ENCODE results near the gene LDAF1.

GRCh38 chr16:21227866-21228265, 69.4 kb downstream of the LDAF1 start:
- TF ChIP-seq POLR2AphosphoS5 (IDR thresholded peaks at IDR 0.05; ENCODE audit: low read depth, low read length) = no peak
- no peak for TF ChIP-seq POLR2A (IDR thresholded peaks at IDR 0.05; ENCODE audit: low read depth, low read length)
